IPS-15b (cell line): Measurements from ENCODE around the gene TENT5A.
A peak's percentile ranks its signal among the peaks of the same experiment; 100 is the strongest.

Experiments
- H3K27me3 ChIP-seq: one replicate; pipeline ENCODE4 v1.6.1; 2013; ENCODE audit warnings: low read length; ENCODE audit not compliant: control insufficient read depth, insufficient read depth
- H3K36me3 ChIP-seq: one replicate; pipeline ENCODE4 v1.6.1; 2013; ENCODE audit warnings: low read length; ENCODE audit not compliant: control insufficient read depth, insufficient read depth
- H3K4me1 ChIP-seq: one replicate; pipeline ENCODE4 v1.6.1; 2013; ENCODE audit warnings: mild to moderate bottlenecking, low read length; ENCODE audit not compliant: control insufficient read depth, insufficient read depth
- H3K4me3 ChIP-seq: one replicate; pipeline ENCODE4 v1.5.1; 2013; ENCODE audit warnings: low read depth, low read length
- H3K9ac ChIP-seq: one replicate; pipeline ENCODE4 v1.6.1; 2013; ENCODE audit warnings: low read depth, mild to moderate bottlenecking, low read length
- H3K9me3 ChIP-seq: one replicate; pipeline ENCODE4 v1.6.1; 2013; ENCODE audit warnings: mild to moderate bottlenecking, low read length; ENCODE audit not compliant: control insufficient read depth, insufficient read depth

Gene TENT5A

DNA sequence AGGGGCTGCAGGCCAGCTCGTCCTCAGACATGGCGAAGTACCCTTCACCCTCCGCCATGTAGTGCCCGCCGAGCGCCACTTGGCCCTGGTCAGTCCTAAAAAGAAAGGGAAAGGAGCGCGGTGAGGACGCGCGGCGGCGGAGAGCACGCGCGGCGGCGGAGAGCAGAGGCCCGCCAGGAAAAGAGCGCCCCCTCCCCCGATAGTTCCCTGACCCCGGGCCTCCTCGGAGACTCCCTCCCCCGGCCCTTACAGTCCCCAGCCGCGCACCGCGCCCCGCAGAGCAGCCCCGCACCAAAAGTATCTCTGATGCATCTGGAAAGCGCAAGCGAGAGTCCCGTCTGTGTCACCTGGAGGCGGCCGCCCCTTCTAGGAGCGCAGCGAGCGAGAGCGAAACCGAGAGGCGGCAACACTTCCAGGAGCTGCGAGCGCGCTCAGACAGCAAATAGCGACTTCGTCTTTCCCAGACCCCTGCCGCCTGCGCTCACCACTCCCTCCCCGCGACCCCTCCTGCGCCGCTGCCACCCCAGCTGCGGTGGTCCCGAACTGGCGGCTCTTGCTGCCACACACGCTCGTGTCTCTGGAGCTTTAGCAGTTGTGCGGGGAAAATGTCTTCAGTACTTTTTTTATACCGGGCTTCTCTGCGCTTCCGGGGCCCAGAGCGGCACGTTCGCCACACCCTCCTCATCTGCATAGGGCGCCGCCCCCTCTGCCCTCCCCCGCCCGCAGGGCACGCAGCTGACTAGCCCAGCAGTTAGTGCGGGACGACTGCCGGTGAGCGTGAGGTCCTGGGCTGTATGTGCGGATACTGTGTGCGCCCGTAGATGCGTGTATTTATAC, at the start of gene TENT5A:
Gene TENT5A, minus strand, starts transcription at position 598 of the 837 bp plus-strand sequence. Its CDS starts 540 bp downstream, at position 58.
- Histone ChIP-seq H3K27me3 (peaks cover 21% of the 10 kb centered on the region), H3K9me3 (no peaks in the 10 kb centered on the region), H3K9ac (peak within 1 kb of the TSS; percentile 70), H3K4me1 (peaks cover 5% of the 10 kb centered on the region), H3K36me3 (no peaks in the 10 kb centered on the region), H3K4me3 (peak within 1 kb of the TSS; percentile 88)

DNA sequence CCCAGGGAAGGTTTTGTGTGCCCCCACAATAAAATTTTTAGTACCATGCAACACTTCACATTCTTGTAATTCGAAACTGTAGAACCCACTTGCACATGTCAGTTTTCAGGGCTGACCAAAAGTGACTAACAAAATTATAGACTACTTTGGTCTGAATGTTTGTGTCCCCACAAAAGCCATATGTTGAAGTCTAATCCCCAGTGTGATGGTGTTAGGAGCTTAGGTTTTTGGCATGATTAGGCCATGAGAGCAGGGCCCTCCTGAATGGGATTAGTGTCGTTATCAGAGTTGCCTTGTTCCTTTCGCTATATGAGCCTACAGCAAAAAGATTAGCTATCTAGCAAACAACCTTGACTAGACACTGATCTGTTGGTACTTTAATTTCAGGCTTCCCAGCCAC, 49.0 kb upstream of the TENT5A start:
- no peak overlapping the region for H3K4me3 ChIP-seq
- no peak overlapping the region for H3K9ac ChIP-seq
- H3K27me3 ChIP-seq = no peaks in the 10 kb centered on the region
- H3K36me3 ChIP-seq = no peaks in the 10 kb centered on the region
- no peaks in the 10 kb centered on the region for H3K4me1 ChIP-seq
- H3K9me3 ChIP-seq = no peaks in the 10 kb centered on the region

DNA sequence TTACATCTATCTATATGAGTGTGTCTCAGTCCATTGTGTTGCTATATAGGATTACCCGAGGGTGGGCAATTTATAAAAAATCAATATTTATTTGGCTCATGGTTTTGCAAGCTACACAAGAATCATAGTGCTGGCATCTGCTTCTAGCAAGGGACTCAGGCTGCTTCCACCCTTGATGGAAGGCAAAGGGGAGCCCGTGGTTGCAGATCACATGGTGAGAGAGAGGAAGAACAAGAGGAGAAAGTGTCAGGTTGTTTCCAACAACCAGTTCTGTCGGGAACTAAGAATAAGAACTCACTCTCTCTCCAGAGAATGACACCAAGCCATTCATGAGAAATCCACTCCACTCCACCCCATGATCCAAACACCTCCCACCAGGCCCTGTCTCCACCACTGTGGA, 48.2 kb upstream of the TENT5A start:
- no peaks in the 10 kb centered on the region for H3K9me3 ChIP-seq
- no peak overlapping the region for H3K4me3 ChIP-seq
- H3K27me3 ChIP-seq = no peaks in the 10 kb centered on the region
- no peaks in the 10 kb centered on the region for H3K36me3 ChIP-seq
- no peaks in the 10 kb centered on the region for H3K4me1 ChIP-seq
- H3K9ac ChIP-seq = no peak overlapping the region

DNA sequence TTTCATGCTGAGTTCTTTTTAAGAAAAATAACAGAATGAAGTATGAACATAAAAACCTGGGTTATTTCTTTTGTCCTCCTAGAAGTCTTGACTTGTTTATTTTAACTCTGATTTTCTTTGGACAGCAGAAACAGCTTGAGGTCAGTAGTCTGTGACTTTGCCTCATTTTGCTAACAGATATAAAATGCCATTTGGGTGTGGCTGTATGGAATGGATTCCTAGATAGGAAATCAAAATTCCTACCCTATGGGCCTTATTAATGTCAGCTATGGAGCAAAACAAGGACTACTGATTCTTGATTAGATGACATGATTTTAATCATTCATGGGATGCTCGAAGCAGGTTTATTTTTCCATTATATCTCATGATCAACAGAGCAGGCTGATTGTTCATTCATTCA, 46.8 kb upstream of the TENT5A start:
- no peaks in the 10 kb centered on the region for H3K36me3 ChIP-seq
- H3K9ac ChIP-seq = no peak overlapping the region
- H3K27me3 ChIP-seq = no peaks in the 10 kb centered on the region
- no peak overlapping the region for H3K4me3 ChIP-seq
- H3K9me3 ChIP-seq = no peaks in the 10 kb centered on the region
- H3K4me1 ChIP-seq = no peaks in the 10 kb centered on the region

DNA sequence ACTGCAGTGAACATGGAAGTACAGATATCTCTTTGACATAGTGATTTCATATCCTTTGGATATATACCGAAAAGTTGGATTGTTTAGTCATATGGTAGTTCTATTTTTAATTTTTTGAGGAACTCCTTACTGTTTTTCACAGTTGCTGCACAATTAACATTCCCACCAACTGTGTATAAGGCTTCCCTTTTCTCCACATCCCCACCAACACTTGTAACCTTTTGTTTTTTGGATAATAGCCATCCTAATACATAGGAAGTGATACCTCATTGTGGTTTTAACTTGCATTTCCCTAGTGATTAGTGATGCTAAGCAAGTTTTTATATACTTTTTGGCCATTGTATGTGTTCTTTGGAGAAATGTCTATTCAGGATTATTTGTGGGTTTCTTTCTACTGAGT, 45.1 kb upstream of the TENT5A start:
- Histone ChIP-seq H3K9ac (no peak overlapping the region), H3K36me3 (no peaks in the 10 kb centered on the region), H3K4me3 (no peak overlapping the region), H3K27me3 (no peaks in the 10 kb centered on the region), H3K9me3 (no peaks in the 10 kb centered on the region), H3K4me1 (no peaks in the 10 kb centered on the region)

DNA sequence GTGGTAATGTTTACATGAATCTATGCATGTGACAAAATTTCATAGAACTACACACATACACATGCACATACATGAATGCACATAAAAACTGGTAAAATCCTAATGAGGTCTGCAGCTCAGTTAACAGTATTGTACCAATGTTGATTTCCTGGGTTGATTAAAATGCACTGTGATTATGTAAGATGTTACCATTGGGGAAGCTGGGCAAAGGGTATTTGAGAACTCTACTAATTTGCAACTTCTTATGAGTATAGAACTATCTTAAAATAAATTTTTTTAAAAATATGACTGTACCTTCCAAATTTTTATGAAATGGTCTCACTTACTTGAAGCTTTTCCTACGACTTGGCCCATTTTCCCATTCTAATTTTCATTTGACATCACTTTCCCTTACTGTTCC, 43.4 kb upstream of the TENT5A start:
- no peaks in the 10 kb centered on the region for H3K27me3 ChIP-seq

DNA sequence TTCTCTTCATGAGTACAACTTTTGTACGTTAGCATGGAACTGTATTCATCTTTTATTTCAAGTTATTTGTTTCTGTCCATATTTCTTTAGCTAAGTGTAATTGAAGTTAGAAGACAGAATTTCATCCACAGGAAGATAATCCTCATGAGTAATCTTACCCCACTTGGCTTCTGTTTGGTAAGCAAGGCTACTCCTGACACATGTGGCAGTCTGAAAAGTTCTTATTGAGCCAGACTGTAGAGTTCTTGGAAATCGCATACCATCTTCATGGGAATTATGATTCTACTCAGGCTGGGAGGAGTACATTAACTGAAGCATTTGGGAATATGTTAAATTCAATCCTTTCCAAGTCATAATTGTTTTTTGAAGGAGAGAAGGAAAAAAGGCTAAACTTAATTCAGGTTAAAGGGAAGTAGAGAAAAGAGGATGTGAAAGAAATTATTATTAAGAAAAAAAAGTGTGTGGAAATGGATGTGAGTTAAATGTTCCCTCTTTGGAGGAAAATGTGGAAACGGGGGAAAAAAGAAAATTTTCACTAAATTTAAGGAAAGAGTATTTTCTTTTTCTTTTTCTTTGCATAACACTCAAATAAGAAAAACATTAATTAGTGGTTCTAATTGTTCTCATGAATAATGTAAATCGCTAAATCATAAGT, 41.5 kb upstream of the TENT5A start:
- Histone ChIP-seq H3K27me3 (no peaks in the 10 kb centered on the region), H3K4me3 (no peak overlapping the region), H3K9me3 (no peaks in the 10 kb centered on the region), H3K9ac (no peak overlapping the region), H3K4me1 (peaks cover 15% of the 10 kb centered on the region), H3K36me3 (no peaks in the 10 kb centered on the region)

More for the DNA sequence above, 43.4 kb upstream of the TENT5A start:
- H3K36me3 ChIP-seq = no peaks in the 10 kb centered on the region
- H3K9ac ChIP-seq = no peak overlapping the region
- no peaks in the 10 kb centered on the region for H3K4me1 ChIP-seq
- no peaks in the 10 kb centered on the region for H3K9me3 ChIP-seq
- H3K4me3 ChIP-seq = no peak overlapping the region

DNA sequence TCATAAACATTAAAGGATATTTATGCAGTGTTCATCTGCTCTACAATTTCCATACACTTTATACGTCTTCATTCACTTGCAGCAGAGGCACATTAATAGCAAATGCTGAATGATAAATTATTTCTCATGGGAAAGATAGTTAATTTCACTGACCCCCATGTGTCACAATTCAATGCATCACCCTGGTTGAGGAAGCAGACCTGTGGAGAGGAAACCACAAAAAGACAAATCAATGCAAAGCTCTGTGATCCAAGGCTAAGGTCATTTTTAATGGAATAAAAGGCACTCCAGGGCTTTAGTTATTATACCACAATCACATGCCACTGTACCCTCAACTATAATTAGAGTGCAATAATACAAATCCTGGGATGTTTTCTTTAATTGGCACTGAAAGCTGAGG, 40.3 kb upstream of the TENT5A start:
- Histone ChIP-seq H3K9ac (no peak overlapping the region), H3K9me3 (no peaks in the 10 kb centered on the region)

DNA sequence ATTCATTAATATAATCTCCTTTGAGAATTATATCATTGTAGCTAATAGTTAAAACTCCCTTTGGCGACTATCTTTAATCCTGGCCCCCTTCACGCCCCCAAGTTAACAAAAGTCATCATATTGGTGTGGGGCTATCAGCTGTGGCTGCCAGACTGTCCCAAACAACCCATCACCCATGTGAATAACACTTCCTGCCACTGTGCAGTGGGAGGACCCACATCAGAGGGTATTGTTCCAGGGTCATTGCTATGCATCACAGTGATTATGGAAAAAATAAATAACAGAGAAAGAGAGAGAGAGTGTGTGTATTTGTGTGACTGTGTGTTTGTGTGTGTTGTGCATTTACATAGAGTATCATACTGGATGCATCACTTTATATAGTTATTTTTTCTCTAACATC, 39.3 kb upstream of the TENT5A start:
- peaks cover 15% of the 10 kb centered on the region for H3K4me1 ChIP-seq
- no peaks in the 10 kb centered on the region for H3K9me3 ChIP-seq
- no peaks in the 10 kb centered on the region for H3K36me3 ChIP-seq
- no peaks in the 10 kb centered on the region for H3K27me3 ChIP-seq
- no peak overlapping the region for H3K4me3 ChIP-seq
- no peak overlapping the region for H3K9ac ChIP-seq

More for the DNA sequence above, 40.3 kb upstream of the TENT5A start:
- peaks cover 15% of the 10 kb centered on the region for H3K4me1 ChIP-seq
- no peak overlapping the region for H3K4me3 ChIP-seq
- no peaks in the 10 kb centered on the region for H3K36me3 ChIP-seq
- H3K27me3 ChIP-seq = no peaks in the 10 kb centered on the region

DNA sequence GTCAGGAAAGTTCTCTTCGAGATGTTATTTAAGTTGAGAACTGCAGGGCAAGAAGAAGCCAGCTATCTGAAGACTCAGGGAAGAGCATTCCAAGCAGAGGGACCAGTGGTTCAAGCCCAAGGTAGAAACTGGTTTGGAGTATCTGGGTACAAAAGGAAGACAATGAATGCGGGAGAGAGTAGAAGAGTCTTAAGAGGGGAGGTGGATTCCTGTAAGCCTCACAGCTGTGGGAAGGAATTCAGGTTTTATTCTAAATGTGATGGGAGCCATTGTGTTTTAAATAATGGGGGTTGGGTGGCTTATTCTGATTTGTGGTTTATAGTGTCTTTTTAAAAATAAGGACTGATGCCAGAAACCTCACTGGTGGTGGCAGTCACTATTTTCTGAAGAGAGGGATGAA, 37.6 kb upstream of the TENT5A start:
- H3K4me3 ChIP-seq = no peak overlapping the region
- no peaks in the 10 kb centered on the region for H3K36me3 ChIP-seq
- H3K9me3 ChIP-seq = no peaks in the 10 kb centered on the region
- no peak overlapping the region for H3K9ac ChIP-seq
- H3K4me1 ChIP-seq = peaks cover 18% of the 10 kb centered on the region
- no peaks in the 10 kb centered on the region for H3K27me3 ChIP-seq

DNA sequence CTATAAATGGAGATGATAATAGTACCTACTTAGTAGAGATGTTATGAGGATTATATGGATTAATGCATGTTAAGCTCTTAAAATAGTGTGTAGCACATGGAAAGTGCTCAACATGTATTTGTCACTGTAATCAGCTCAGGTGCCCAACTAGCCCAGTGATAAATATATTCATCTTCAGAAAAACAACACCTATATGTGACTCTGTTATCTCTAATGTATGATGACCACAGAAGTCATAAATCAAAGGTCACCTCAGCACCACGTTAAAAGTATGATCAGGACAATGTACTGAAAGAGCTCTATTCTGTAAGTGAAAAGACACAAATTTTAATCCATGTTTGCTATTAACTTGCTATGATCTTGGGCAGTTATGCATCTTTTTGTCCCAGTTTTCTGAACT, 36.8 kb upstream of the TENT5A start:
- Histone ChIP-seq H3K27me3 (no peaks in the 10 kb centered on the region), H3K9ac (no peak overlapping the region), H3K9me3 (no peaks in the 10 kb centered on the region), H3K4me1 (peaks cover 18% of the 10 kb centered on the region), H3K4me3 (no peak overlapping the region), H3K36me3 (no peaks in the 10 kb centered on the region)

DNA sequence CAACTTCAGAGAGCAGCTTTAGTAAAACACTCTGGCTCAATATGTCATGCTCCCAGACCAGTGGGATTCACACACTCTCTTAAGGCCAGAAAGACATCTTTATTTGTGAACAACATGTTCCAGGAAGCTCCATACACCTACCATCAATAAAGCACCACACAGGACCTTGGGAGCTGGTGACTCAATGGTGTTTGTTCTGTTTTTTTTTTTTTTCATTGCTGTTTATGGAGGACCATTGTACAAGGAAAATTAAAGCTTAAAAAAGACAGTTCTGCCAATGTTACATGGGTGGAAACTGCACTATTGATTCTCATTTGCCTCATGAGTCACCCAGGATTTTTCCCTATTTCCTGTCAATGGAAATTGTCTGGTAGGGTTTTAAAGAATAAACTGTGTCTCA, 36.3 kb upstream of the TENT5A start:
- no peaks in the 10 kb centered on the region for H3K27me3 ChIP-seq
- H3K9ac ChIP-seq = peak overlapping the region; percentile 26
- H3K4me1 ChIP-seq = peaks cover 18% of the 10 kb centered on the region
- no peak overlapping the region for H3K4me3 ChIP-seq
- H3K36me3 ChIP-seq = no peaks in the 10 kb centered on the region
- no peaks in the 10 kb centered on the region for H3K9me3 ChIP-seq
